NCI-H510A (cell line): Measurements from ENCODE around the gene PIN1.
A peak's percentile ranks its signal among the peaks of the same experiment; 100 is the strongest.
"Not testable (repeated sequence)": the region's sequence is repeated elsewhere in the genome, so short reads cannot be mapped to it uniquely, and the experiment has no call there.

Source experiments
- DNase-seq: peaks from one replicate; lab custom pipeline; 2025; lab: John Stamatoyannopoulos, UW

The PIN1 gene

DNA sequence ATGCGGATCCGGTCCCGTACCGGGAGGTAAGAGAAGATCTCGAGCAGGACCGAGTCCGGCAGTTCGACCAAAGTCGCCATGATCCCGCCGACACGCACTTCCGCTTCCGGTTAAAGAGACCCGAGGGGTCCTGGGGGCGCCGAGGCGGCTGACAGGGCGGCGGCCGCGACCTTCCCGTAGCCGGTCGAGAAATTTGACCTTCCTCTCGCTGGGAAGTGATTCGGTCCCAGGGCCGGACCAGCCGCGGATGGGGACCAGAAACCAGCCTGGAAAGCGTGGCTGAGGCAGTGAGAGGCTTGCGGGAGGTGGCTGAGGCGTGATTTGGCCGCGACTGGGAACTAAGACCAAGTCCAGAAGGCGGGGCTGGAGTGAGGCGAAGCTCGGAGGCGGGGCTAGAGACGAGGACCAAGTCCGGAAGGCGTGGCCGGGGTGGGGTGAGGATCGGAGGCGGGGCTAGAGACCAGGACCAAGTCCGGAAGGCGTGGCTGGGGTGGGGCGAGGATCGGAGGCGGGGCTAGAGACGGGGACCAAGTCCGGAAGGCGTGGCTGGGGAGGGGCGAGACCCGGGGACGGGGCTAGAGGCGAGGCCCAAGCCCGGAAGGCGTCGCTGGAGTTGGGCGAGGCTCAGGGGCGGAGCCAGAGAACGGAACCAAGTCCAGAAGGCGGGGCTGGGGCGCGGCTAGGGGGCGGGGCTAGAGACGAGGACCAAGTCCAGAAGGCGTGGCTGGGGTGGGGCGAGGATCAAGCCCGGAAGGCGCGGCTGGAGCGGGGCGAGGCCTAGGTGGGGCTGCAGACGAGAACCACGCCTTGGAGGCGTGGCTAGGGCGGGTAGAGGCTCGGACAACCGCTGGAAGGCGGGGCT lies 16.2 kb upstream of the PIN1 start, which contains the start of gene FBXL12:
TSS of gene FBXL12 (minus strand) at position 346 of the 862 bp plus-strand sequence. CDS start at position 80, 266 bp downstream.
- peak; percentile 99 for DNase-seq

- peak; percentile 99 for DNase-seq
These were observed 15.6 kb upstream of the PIN1 start for GRCh38 chr19:9819596-9819909.

GRCh38 chr19:9820034-9820433 lies 15.1 kb upstream of the PIN1 start:
- not testable (repeated sequence) for DNase-seq

DNA sequence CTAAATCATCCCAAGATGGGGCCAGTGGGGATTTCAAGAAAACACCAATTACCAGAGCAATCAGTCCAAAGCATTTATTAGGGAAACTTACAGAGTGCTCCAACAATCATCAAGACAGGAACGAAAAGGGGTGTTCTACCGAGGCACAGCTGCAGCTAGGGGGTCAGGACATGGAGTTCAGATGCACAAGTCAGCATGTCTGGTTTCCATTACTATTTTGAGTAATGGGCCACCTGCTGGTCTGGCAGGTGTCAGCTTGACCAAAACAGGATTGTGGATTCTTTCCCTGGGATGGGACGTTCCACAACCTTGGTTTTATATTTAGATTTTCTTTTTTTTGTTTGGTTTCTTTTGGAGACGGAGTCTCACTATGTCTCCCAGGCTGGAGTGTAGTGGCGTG lies 11.3 kb upstream of the PIN1 start:
- no peak for DNase-seq

DNA sequence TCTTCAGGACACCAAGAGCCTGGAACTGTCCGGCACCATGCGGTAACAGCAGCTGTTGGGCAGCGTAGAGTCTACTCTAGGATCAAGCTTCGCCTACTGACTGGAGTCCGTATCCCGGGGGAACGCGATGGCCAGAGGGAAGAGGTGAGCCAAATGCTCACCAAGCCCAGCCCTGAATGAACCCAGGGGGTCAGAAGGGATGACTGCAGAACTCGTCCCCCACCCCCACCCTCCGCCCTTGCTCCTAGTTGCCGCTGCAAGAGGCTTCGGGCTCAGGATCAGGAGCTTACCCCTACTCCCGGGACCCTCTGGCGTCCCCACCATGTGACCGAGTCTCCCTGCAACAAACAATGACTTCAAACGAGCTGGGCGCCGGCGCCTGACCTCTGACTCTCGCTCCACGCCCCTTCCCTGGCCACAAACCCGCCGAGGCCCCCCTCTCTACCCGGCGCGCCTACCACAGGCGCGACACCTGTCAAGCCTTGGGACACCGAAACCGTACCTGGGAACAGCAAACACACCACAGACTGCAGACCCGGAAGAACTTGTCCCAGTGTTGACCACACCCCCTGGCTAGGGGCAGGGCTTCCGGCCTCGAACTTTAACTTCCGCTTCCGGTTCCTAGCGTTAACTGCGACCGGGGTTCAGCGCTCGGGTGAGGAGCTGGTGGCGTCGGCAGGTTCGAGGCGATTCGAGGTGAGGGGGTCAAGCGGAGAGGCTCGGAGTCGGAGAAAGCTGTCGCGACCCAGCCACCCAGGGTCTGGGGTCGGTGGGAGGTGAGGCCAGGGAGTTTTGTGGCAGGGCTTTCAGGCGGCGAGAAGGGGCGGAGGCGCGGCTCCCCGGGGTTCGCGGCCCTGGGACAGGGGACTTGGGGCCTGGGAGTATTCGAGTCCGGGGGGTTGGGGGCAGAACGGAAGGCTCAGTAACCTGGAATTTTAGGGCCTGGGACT lies 7.6 kb upstream of the PIN1 start, which contains the start of gene UBL5:
TSS of gene UBL5 (plus strand) at position 630 of the 950 bp plus-strand sequence. CDS start 420 bp downstream, outside the sequence.
- peak; percentile 90 for DNase-seq

DNA sequence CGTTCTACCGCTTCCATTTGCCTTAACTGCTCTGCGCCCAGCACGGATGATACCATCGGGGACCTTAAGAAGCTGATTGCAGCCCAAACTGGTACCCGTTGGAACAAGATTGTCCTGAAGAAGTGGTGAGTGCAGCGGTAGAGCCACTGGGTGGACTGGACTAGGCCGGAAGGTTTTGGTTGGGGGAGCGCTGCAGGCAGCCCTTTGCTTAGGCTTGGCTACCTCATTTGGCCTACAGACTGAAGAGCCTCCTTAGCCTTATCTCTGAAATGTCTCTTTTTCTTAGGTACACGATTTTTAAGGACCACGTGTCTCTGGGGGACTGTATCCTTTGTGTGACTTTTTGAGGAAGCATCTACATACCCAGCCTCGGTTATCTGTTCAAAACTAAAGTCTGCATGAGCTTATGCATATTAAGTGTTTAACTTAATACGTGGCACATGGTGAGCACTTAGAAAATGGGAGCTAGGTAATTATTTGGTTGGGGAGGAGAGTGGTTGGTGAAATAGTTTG lies 6.5 kb upstream of the PIN1 start:
- no peak for DNase-seq

DNA sequence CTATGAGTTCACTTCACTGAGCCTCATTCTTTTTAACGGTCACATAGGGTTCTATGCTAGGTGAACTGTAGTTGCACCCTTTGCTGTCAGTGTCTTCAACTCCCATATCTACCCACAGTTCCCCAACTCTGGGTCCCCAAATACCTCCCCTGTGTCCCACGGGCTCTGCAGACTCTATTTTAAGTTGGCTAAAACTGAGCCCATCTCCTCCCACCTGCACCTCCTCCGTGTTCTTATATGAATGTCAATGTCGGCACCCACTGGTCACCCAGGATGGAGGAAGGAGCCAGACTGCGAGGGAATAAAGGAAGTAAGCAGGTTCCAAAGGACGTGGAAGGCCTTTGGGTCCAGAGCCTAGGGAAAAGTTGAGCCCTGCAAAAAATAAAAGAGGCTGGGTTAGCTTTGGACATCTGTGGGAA lies 802 bp upstream of the PIN1 start:
- no peak for DNase-seq

- no peak for DNase-seq
These were observed 410 bp downstream of the PIN1 start for GRCh38 chr19:9835507-9835949.

DNA sequence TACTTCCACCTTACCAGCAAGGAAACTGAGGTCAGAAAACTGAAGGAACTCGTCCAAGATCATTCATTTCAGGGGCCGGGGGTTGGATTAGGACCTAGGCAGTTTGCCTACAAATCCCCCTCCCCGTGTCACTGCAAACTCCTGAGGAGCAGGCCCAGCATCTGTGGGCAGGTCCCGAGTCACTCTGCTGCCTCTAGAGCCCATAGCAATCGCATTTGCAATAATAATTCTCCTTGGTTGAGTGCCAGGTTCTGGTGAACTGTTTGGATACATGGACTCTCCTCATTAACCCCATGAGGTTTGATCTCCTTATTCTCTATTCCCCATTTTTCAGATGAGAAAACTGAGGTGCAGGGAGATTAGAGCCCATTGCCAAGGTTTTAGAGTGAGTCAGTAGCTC lies 903 bp downstream of the PIN1 start:
- no peak for DNase-seq

- no peak for DNase-seq
These were observed 3.2 kb downstream of the PIN1 start for GRCh38 chr19:9838324-9838723.

DNA sequence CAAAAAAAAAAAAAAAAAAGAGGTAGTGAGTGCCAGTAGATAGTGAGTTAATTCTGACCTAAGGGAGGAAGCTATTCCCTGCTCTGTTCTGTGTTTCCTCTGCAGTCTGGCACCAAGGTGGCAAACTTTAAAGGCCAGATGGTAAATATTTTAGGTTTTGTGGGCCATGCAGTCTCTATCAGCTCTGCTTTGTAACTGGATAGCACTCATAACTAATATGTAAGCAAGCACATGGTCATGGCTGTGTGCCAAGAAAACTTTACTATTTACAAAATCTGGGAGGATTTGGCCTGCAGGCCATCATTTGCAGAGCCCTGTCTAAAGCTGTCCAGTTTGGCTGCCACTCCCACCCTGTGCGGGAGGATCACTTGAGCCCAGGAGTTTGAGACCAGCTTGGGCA lies 4.3 kb downstream of the PIN1 start:
- DNase-seq: no peak

- no peak for DNase-seq
These were observed 7.9 kb downstream of the PIN1 start for GRCh38 chr19:9842834-9843625.

- not testable (repeated sequence) for DNase-seq
These were observed 8.6 kb downstream of the PIN1 start for GRCh38 chr19:9843626-9844273.

- no peak for DNase-seq
These were observed 12.1 kb downstream of the PIN1 start for GRCh38 chr19:9847087-9847671.

DNA sequence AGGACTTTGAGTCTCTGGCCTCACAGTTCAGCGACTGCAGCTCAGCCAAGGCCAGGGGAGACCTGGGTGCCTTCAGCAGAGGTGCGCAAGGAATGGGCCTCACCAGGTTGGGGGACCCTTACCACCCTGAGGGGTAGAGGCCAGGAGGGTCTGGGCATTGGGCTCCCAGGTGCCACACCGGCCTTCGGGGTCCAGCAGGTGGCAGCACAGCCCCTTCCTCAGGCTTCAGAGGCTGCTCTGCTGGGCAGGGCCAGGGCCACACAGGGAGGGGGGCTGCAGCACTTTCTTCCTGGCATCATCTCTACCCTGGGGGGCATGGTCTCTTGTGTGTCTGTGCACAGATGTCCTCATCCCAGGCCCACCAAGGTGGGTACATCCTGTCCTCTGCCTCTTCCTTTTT lies 12.9 kb downstream of the PIN1 start:
- no peak for DNase-seq

GRCh38 chr19:9848762-9849161 lies 13.6 kb downstream of the PIN1 start:
- no peak for DNase-seq

GRCh38 chr19:9849791-9850190 lies 14.7 kb downstream of the PIN1 start:
- no peak for DNase-seq

DNA sequence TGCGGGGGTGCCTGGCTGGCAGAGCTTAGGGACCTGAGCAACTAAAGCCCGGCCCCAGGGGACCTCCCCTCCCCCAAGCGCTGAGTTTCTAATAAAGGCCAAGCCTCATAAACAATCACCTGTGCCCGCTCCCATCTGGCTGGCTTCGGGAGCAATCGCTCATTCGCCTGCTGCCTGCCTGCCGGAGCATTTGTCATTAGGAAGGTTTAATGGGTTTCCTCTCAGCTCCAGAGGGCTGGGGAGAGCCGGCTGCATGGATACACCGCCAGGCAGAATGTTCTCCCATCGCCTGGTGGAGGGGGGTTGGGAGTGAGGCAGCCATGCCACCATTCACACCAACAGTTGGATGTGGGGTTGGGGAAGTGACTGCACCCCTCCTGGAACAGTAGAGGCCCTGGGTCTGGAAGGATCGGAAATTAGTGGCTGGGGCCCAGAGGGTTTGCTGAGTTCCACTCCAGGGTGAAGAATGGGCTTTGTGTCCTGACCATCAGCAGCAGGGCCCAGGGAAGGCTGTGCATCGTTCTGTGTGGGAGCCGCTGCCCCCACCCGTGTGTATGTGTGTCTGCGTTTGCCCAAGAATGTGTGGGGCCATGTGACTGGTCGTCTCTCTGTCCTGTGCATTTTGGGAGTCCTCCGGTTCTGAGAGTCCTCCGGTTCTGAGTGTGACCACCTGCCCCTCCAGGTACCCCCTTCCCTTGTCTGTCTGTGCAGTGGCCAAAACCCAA lies 15.3 kb downstream of the PIN1 start:
- no peak for DNase-seq

GRCh38 chr19:9854282-9854846 lies 19.2 kb downstream of the PIN1 start:
- no peak for DNase-seq

GRCh38 chr19:9856609-9857008 lies 21.5 kb downstream of the PIN1 start:
- no peak for DNase-seq
